Activated T-cell treated with anti-CD3 and anti-CD28 coated beads for 48 hours (primary cell): ENCODE measurements around the gene OR4B1.
"Not testable (repeated sequence)": the region's sequence is repeated elsewhere in the genome, so short reads cannot be mapped to it uniquely, and the experiment has no call there.

Experiments used
- DNase-seq: peaks from one replicate; pipeline ENCODE4 v3.0.0-alpha.2; 2020; ENCODE audit warnings: low read depth

The OR4B1 gene, protein sequence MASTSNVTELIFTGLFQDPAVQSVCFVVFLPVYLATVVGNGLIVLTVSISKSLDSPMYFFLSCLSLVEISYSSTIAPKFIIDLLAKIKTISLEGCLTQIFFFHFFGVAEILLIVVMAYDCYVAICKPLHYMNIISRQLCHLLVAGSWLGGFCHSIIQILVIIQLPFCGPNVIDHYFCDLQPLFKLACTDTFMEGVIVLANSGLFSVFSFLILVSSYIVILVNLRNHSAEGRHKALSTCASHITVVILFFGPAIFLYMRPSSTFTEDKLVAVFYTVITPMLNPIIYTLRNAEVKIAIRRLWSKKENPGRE

DNA sequence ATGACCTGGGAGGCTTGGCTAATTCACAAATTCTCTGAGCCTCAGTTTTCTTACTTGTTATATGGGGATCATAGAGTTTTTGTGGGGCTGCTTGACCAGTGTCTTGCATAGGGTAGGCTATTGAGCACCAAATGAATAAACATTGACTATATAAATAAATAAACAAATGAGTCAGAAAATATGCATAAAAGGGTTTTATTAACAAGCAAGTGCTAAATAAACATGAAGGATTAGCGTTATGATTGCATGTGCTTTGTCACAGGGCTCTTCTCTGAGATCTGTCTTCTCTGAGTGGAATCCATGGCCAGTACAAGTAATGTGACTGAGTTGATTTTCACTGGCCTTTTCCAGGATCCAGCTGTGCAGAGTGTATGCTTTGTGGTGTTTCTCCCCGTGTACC lies at the start of gene OR4B1:
TSS of gene OR4B1 (plus strand) at position 301 of the 400 bp plus-strand sequence. CDS start at position 301, 0 bp downstream.
- no peak for DNase-seq

DNA sequence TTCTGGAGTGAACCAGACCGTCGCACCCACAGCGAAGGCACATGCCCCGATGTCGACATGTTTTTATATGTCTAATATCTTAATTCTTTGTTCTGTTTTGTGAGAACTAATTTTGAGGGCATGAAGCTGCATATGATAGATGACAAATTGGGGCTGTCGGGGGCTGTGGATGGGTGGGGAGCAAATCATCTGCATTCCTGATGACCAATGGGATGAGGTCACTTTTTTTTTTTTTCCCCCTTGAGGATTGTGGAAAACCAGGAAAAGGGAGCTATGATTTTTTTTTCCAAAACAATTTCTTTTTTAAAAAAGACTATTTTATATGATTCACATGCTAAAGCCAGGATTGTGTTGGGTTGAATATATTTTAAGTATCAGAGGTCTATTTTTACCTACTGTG lies 49.2 kb upstream of the OR4B1 start:
- no peak for DNase-seq

DNA sequence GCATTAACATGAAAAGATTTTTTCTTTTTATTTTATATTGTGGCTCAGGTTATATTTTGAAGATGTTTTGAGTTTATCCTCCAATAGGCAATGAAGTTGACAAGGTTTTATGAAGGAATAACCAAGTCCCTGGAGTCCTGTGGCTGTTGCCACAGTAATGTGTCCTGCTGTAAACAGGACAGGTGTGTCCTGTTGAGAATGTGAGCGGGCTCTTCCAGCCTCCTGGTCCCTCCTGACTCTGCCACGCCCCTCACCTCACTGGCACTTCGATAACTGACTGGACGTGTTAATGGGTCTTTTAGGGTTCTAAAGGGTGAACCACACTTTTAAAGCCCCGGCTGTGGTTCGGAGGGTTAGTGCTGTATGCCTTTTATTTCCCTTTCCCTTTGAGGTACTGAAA lies 47.8 kb upstream of the OR4B1 start:
- DNase-seq: no peak

DNA sequence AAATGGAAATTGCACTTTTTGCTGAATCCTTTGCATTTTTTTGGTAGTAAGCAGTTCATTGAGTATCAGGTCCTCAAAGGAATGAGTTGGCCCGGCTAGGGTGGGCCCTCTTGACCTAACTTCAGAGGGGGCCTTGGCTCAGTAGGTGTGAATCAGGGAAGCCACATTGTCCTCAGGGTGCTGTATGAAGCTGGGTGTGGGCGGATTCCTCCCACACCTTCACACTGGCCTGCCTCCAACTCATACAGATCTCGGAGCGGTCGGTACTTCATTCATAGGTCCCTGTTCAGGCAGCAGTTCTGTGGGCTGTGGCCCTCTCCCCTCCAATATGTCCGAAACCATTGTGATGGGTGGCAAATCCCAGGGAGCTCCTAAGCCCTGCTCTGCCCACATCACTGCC lies 47.4 kb upstream of the OR4B1 start:
- DNase-seq: no peak

DNA sequence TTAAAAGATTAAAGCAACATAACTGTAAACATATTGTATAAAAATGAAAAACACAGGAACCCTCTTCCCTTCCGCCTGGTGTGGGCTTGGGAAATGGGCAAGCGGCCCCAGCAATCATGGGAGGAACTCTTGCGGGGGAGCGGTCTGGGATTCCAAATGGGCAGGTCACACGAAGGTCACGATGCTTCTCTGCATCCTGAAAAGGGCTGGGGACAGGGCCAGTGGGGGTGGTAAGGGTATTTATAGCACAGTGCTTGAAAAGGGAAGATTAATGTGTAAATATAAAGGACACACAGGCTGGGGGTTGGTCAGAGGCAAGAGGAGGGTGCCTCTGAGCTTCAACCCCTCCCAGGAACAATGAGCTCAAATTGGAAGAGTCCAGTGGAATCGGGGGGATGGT lies 46.9 kb upstream of the OR4B1 start:
- no peak for DNase-seq

DNA sequence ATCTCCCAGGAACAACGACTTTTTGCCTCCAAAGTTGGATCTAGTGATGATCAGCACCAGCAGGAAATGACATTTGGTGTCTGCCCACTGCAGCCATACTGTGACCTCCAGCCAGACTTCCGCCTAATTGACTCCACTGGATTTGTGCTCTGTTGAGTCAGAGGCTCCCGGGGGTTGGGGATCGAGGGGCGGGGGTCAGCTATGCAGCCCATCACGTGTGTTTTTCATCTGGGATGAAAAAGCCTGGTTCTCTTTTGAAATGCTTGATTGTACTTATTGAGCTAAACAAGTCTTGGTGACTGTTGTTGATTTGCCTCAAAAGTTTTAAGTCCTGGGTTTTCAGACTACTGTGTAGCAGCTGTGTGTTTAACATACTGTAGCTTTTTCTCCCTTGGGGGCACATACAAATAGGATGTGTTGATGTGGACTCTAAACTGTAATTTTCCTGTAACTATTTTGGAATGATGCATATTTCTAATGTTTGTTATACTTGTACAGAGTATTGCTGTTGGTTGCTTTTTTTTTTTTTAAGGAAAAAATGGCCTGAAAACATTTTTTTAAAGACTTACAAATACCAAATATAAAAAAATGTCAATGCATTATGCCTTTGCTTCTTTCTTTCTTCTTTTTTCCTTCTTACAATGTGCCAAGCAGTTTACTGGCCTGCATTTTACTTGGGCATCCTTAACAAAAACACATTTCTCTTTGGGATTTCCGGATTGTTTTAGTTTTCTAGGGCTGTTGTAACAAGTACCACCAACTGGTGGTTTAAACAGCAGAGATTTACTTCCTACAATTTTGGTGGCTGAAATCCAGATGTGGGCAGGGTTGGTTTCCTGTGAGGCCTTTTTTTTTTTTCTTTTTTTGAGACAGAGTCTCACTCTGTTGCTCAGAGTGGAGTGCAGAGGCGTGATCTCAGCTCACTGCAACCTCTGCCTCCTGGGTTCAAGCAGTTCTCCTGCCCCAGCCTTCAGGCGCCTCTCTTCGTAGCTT lies 46.1 kb upstream of the OR4B1 start:
- DNase-seq: no peak

DNA sequence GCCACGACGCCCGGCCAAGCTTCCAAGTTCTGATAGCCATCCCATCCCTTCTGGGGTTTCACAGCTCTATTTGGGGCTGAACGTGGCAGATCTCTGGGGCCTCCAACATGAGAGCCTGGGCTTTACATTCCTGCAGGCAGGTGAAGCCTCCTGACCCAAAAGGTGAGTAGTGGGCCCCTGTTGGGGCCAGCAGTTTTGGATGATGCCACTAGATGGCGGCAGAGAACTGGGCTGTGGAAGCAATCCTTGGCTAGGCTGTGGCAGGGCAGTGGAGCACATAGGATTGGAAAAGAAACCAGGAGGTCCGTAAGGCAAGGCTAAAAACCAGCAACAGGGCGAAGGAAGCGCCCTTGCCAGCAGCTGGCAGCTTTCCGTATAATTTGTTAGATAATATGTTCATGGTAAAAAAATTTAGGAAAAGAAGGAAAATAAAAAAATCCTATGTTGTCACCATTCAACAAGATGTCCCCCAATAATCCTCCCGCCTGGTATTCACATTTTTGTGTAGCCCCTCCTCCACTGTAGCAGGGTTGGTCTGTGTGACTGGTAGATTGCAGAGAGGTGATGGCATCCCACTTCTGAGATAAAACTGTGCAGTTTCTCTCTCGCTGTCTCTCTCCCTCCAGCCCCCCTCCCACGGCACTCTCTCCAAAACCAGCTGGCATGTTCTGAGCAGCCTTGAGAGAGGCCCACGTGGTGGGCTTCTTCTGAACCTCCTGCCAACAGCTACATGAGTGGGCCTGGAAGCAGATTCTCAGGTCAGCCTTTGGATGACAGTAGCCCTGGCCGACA lies 43.6 kb upstream of the OR4B1 start:
- DNase-seq: peak; percentile 53

DNA sequence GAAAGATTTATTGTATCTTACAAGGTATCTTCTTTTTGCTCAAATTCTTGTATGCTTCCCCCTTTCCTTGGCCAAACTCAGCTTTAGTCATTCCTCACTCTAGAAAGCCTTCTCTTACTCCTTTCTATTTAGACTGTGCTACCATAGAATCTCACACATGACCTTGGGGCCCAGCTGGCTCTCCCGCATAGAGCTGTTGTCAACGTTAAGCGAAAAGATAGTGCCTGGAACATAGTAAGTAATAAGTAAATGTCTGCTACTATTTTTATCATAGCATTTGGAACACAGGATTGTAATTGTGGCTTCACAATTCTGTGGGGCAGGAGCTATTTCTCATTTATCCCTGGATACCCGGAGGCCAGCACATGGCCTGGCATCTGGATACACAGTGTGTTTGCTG lies 38.9 kb upstream of the OR4B1 start:
- DNase-seq: no peak

DNA sequence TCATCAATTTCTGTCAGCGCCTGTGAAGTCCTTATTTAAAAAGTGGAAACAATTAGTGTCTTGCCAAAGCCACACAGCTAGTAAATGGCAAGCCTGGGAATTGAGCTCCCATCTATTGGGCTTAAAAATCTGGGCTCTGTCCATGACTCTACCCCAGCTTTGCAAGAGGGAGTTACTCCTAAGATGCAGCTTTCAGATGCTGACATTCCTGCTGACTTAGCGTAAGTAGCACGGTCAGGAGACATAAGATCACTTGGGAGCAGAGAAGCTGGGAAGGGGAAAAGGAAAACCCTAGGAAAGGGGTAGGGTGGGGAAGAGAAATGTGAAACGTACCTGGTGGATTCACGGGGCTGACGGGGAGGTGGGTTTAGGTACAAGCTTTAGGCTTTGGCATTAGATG lies 36.0 kb upstream of the OR4B1 start:
- no peak for DNase-seq

DNA sequence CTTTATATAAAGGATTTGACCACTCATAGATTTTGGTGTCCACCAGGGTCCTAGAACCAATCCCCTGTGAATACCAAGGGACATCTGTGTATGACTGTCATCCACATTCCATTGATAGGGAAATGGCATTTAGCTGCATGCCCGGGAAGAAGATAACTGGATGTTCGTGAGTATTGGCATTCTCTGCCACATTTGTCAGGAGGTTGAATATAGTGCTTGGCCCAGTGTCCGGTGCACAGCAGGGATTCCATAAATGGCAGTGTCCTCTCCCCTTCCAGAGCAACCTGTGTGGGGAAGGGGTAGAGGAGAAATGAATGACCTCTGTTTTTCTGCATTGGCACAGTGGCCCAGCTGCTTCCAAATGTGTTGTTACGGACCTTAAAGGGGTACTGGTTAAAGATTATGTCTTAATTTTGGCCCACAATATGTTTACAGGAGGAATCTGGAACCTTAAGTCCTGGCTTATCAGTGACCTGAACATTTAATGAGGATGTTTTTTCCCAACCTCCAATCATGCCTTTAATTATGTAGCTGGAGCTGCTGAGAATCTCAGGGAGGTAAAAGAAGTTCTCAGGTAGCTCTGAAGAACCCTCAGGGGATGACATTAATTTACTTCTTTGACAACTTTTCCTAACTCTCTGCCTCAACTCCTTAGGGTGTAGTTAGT lies 33.6 kb upstream of the OR4B1 start:
- no peak for DNase-seq

DNA sequence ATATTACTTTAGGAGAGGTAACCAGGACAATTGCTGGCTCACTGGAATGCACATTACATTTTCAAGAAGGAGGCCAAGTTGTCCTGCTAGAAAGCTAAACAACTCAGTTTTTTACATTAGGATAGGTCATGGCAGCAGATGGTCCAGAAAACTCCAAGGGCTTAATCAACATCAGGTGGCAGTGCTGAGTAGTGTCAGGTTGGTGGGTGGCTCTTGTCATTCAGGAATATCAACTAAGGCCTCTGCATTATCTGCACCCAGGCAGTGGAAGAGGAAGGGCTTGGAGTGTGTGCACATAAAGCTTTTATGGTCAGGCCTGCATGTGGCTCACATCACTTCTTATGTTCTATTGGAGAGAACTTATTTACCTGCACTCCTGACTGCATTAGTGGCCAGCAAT lies 32.2 kb upstream of the OR4B1 start:
- DNase-seq: no peak

DNA sequence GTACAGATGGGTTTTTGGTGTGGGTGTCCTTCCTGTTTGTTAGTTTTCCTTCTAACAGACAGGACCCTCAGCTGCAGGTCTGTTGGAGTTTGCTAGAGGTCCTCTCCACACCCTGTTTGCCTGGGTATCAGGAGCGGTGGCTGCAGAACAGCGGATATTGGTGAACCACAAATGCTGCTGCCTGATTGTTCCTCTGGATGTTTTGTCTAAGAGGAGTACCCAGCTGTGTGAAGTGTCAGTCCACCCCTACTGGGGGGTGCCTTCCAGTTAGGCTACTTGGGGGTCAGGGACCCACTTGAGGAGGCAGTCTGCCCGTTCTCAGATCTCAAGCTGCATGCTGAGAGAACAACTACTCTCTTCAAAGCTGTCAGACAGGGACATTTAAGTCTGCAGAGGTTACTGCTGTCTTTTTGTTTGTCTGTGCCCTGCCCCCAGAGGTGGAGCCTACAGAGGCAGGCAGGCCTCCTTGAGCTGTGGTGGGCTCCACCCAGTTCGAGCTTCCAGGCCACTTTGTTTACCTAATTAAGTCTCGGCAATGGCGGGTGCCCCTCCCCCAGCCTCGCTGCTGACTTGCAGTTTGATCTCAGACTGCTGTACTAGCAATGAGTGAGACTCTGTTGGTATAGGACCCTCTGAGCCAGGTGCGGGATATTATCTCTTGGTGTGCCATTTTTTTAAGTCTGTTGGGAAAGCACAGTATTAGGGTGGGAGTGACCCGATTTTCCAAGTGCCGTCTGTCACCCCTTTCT lies 25.5 kb upstream of the OR4B1 start:
- not testable (repeated sequence) for DNase-seq

DNA sequence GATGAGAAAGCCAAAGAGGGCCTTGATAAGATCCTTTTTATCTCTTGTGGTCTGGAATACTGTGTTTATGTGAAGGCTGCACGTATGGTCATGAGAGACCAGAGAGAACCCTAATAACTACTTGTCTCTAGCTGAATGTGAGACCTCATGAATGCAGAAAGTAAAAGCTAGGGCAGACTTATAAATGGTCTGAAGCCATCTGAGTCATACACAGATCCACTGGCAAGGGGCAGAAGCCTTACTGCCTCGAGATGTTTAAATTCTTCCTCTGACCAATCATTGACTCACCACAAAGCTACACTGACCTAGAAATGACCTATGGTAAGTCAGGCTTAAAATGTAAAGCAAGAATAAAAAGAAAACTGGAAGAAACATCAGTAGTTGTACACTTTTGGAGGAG lies 22.7 kb upstream of the OR4B1 start:
- DNase-seq: no peak

DNA sequence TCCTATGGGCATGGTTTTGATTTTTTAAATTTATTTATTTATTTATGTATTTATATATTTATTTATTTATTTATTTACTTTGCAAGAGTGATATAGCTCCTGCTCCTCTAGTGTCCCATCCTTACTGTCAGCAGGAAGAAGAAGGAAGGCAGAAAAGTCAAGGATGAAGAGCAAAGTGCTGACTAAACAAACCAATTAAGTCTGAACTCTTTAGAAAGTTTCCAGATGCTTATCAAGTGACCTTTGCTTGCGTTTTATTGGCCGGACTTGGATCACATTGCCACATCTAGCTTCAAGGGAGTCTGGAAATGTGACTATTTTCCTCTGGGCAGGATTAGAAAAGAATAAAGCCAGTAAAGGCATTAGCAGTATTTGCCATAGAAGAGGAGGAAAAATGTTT lies 8.7 kb upstream of the OR4B1 start:
- DNase-seq: no peak

DNA sequence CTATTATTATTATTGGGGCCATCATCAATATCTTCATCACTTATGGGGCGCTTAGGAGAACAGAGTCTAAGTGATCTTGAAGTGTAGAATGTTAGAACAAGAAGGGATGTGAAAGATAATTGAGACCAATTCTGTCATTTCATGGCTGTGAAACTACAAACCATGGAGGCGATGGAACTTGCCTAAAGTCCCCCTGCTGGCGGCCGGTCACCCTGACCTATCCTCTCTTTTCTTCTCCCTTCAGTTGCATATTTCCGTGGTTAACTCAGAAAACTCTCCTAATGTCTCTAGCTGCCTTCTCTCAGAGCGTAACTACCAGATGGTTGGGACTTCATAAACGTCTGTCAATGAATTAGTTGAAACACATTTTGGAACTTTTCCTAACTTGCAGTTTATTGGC lies 6.6 kb upstream of the OR4B1 start:
- no peak for DNase-seq

DNA sequence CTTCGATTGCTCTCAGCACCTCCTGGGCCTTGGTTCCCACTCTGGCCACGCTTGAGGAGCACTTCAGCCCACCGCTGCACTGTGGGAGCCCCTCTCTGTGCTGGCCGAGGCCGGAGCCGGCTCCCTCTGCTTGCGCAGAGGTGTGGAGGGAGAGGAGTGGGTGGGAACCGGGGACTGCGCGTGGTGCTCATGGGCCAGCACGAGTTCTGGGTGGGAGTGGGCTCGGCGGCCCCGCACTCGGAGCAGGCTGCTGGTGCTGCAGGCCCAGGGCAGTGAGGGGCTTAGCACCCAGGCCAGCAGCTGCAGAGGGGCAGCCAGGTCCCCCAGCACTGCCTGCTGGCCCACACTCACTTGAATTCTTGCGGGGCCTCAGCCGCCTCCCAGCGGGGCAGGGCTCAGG lies 12.2 kb downstream of the OR4B1 start:
- no peak for DNase-seq

DNA sequence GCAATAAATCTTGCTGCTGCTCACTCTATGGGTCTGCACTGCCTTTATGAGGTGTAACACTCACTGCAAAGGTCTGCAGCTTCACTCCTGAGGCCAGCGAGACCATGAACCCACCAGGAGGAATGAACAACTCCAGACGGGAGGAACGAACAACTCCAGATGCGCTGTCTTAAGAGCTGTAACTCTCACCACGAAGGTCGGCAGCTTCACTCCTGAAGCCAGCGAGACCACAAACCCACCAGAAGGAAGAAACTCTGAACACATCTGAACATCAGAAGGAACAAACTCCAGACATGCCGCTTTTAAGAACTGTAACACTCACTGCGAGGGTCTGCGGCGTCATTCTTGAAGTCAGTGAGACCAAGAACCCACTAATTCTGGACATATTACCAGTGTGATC lies 13.4 kb downstream of the OR4B1 start:
- DNase-seq: not testable (repeated sequence)

DNA sequence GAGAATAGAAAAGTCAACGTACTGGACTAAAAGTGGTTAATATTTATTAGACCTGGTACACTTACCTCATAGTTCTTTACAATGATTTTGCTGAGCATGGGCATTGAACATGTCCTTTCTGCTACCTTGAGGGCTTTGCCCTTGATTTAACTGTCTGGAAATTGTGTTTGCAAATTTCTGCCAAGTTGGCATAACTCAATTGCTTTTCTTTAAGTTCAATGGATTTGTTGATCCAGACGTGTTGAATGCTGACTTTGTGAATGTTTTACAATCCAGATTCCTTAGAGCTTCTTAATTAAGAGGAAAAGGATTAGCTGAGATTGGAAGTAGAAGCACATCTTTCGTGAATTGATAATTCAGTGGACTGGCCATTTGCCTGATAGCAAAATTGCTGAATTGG lies 21.1 kb downstream of the OR4B1 start:
- no peak for DNase-seq

DNA sequence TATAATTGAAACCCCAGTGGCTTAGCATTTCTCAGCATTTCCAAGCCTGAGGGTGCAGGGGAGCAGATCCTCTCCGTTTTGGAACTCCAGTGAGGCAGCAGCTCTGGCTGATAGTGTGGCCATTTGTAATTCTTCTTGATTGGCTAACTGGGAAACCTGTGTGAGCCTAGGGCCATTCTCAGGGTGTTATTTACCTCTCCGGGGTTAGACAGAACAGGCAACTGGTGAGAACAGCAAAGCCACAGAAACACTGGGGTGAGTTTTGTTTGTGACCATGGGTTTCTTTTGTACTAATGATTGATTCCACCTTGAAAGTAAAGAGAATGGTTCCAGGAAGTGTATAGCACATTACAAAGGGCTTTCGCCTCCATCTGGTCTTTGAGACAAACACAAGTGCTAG lies 25.9 kb downstream of the OR4B1 start:
- DNase-seq: no peak

DNA sequence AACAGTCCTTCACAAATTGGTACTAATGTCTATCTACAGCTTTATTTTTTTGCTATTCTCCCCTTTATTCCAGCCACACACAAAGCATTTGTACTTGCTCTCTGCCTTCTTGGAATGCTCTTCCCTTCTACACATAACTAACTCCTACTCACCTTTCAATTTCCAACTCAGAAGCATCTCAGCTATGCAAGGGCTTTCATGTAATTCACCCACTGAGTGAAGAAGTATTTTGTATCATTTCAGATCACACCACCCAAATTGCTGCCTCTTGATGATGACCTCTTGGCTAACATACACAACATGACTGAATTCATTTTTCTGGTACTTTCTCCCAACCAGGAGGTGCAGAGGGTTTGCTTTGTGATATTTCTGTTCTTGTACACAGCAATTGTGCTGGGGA lies 28.2 kb downstream of the OR4B1 start, which contains the start of gene OR4X2:
TSS of gene OR4X2 (plus strand) at position 301 of the 400 bp plus-strand sequence. CDS start at position 301, 0 bp downstream.
- DNase-seq: no peak

DNA sequence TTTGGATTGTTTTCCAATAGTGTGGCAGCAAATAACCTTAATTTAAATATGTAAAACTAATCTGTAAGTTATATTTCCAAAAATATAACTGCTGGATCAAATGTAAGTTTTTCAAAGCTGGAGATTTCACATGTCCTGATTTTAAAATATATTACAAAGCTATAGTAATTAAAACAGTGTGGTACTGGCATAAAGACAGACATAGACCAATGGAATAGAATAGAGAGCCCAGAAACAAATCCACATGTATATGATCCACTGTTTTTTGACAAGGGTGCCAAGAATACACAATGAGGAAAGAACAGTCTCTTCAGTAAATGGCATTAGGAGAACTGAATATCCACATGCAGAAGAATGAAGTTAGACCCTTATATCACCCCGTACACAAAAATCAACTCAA lies 32.3 kb downstream of the OR4B1 start:
- no peak for DNase-seq
